Endothelial cell of umbilical vein (primary cell): ENCODE results near the gene TTC21B. TPM values are rescaled to one million over a fixed set of nuclear protein-coding genes. Genes with fewer than 3 reads are reported as not detected.

ENCODE experiments used
- BruUV-seq: library from RNA; stranded (reverse); fragments of 400-500 nt; replicated peaks from 2 replicates; lab custom pipeline; 2021; lab: Mats Ljungman, UMichigan
- CTCF ChIA-PET: fragments of 300-600, 350-600 bp; sonication (Branson Sonifier 250); formaldehyde crosslinking; loops from one replicate; lab custom pipeline; 2021; ENCODE audit warnings: antibody characterized with exemption, inconsistent platforms; lab: Charles Lee
- POLR2A ChIA-PET: fragments of 300-600, 350-600 bp; sonication (Branson Sonifier 250); formaldehyde crosslinking; loops from one replicate; lab custom pipeline; 2021; ENCODE audit warnings: antibody characterized with exemption, inconsistent platforms; lab: Charles Lee
- DNase-seq: peaks from one replicate; pipeline ENCODE4 v3.0.0-alpha.2; 2011; ENCODE audit warnings: low read depth, low spot score
- FAIRE-seq: peaks from 2 replicates; lab custom pipeline; 2011; peaks lifted over from hg19 to GRCh38; lab: Jason Lieb, UNC
- H2AFZ ChIP-seq: 2 replicates; pipeline ENCODE4 v1.6.0; 2012; ENCODE audit warnings: low read depth, low read length, control low read depth, inconsistent platforms
- H3K27ac ChIP-seq: 2 replicates; pipeline ENCODE4 v1.5.1; 2011; ENCODE audit warnings: low read depth, mild to moderate bottlenecking, control low read depth, low read length, moderate library complexity; ENCODE audit not compliant: insufficient read depth
- H3K27me3 ChIP-seq, 2 experiments: 2 replicates each; pipeline versions ENCODE4 v1.6.0 to v1.6.1; 2011; ENCODE audit warnings: low read length in 2 of 2, mixed read lengths in 1 of 2; ENCODE audit not compliant: control insufficient read depth in 2 of 2, insufficient read depth in 2 of 2
- H3K36me3 ChIP-seq, 2 experiments: 2 replicates in 1 of 2; 3 replicates in 1 of 2; pipeline ENCODE4 v1.5.1; 2011; ENCODE audit warnings: low read length in 2 of 2, mild to moderate bottlenecking in 1 of 2, moderate library complexity in 1 of 2; ENCODE audit not compliant: control insufficient read depth in 2 of 2, insufficient read depth in 2 of 2; ENCODE audit errors: extremely low read depth in 1 of 2
- H3K4me1 ChIP-seq: 3 replicates; pipeline ENCODE4 v1.5.1; 2011; ENCODE audit warnings: mild to moderate bottlenecking, low read length; ENCODE audit not compliant: control insufficient read depth, insufficient read depth; ENCODE audit errors: extremely low read depth
- H3K4me2 ChIP-seq: 2 replicates; pipeline ENCODE4 v1.6.1; 2011; ENCODE audit warnings: low read length, control low read depth, mixed read lengths; ENCODE audit not compliant: insufficient read depth
- H3K4me3 ChIP-seq, 3 experiments: fragments of 200-600 bp in 1 of 3; sonication (generic), shearing (Covaris generic) in 1 of 3; replicated peaks in 1 of 3; 2 replicates each; pipeline ENCODE4 v1.5.1; 2011 to 2016; ENCODE audit warnings: control low read depth in 3 of 3, low read length in 3 of 3, mild to moderate bottlenecking in 2 of 3, inconsistent platforms in 1 of 3, low read depth in 1 of 3, moderate library complexity in 1 of 3; ENCODE audit not compliant: insufficient read depth in 1 of 3
- H3K79me2 ChIP-seq: 2 replicates; pipeline ENCODE4 v1.6.0; 2012; ENCODE audit warnings: low read length, inconsistent platforms; ENCODE audit not compliant: control insufficient read depth, insufficient read depth
- H3K9ac ChIP-seq: replicated peaks from 2 replicates; pipeline ENCODE3; 2011; ENCODE audit warnings: low read length, control low read depth; ENCODE audit not compliant: insufficient read depth; ENCODE audit errors: extremely low read depth
- H3K9me1 ChIP-seq: replicated peaks from 3 replicates; pipeline ENCODE4 v1.6.0; 2011; ENCODE audit warnings: mild to moderate bottlenecking, low read length; ENCODE audit not compliant: control insufficient read depth, insufficient read depth; ENCODE audit errors: extremely low read depth
- H3K9me3 ChIP-seq: replicated peaks from 2 replicates; pipeline ENCODE4 v1.5.1; 2012; ENCODE audit warnings: low read length, inconsistent platforms; ENCODE audit not compliant: control insufficient read depth, insufficient read depth
- H4K20me1 ChIP-seq: replicated peaks from 2 replicates; pipeline ENCODE3; 2011; ENCODE audit warnings: mild to moderate bottlenecking, low read length; ENCODE audit not compliant: control insufficient read depth, insufficient read depth; ENCODE audit errors: extremely low read depth
- EZH2 ChIP-seq: IDR thresholded peaks from 2 replicates; pipeline ENCODE4 v1.6.1; 2012; ENCODE audit warnings: borderline replicate concordance, low read depth, mild to moderate bottlenecking, moderate library complexity, low read length, inconsistent platforms; ENCODE audit not compliant: severe bottlenecking
- FOS ChIP-seq: IDR thresholded peaks from 2 replicates; pipeline ENCODE4 v1.6.1; 2011; ENCODE audit warnings: mild to moderate bottlenecking, low read length, moderate library complexity, borderline replicate concordance; ENCODE audit not compliant: insufficient read depth
- GATA2 ChIP-seq: IDR thresholded peaks from 2 replicates; pipeline ENCODE4 v1.7.0; 2011; ENCODE audit warnings: low read depth, mild to moderate bottlenecking, moderate library complexity, mixed read lengths, low read length; ENCODE audit not compliant: insufficient read length, insufficient read depth
- JUN ChIP-seq: IDR thresholded peaks from 2 replicates; pipeline ENCODE4 v1.6.1; 2011; ENCODE audit warnings: borderline replicate concordance, low read depth; ENCODE audit not compliant: insufficient read length, insufficient read depth
- MYC ChIP-seq: IDR thresholded peaks from one replicate; pipeline ENCODE4 v1.6.1; 2011; ENCODE audit warnings: mild to moderate bottlenecking, low read depth, low read length
- POLR2A ChIP-seq: IDR thresholded peaks from 2 replicates; pipeline ENCODE4 v1.6.1; 2012; ENCODE audit warnings: low read depth, mild to moderate bottlenecking, control low read depth, low read length
- POLR2AphosphoS5 ChIP-seq: IDR thresholded peaks from 2 replicates; pipeline ENCODE4 v1.6.1; 2012; ENCODE audit warnings: low read depth, mild to moderate bottlenecking, control low read depth, low read length, moderate library complexity; ENCODE audit not compliant: insufficient read depth
- dilution Hi-C: fragments of 300-500 bp; cut with MboI; formaldehyde crosslinking; loops from one replicate; pipeline ENCODE4 v1.15.0; 2019; ENCODE audit warnings: low sequenced_read_pairs; ENCODE audit not compliant: extremely low pct_ligation_motif_present
- intact Hi-C: fragments of 100-400 bp; cut with micrococcal nuclease; formaldehyde crosslinking; loops from one replicate; pipeline ENCODE4 v1.10.0; 2022
- polyA plus RNA-seq, 4 experiments: library from polyadenylated mRNA; depleted of rRNA in 3 of 4; stranded (reverse) in 3 of 4; unstranded in 1 of 4; fragments of >200 nt; gene quantifications; 2 replicates each; pipeline versions ENCODE4 v1.2.1 to v1.2.3, GENCODE V29; 2011 to 2012; ENCODE audit warnings: missing spikeins in 1 of 4
- total RNA-seq: library from RNA; stranded (reverse); gene quantifications from 2 replicates; pipeline ENCODE4 v1.2.3, GENCODE V29; 2021
- TF ChIP-seq, protein P1 (sequence below): IDR thresholded peaks from 2 replicates; pipeline ENCODE4 v1.6.1; 2011; ENCODE audit not compliant: insufficient read depth, insufficient read length
- TF ChIP-seq, protein P2 (sequence below), 2 donors: IDR thresholded peaks; 1 replicate in 1 of 2; 2 replicates in 1 of 2; pipeline ENCODE4 v1.5.1; 2011; ENCODE audit warnings: low read length in 2 of 2, mild to moderate bottlenecking in 2 of 2, moderate library complexity in 2 of 2, control low read depth in 1 of 2, inconsistent platforms in 1 of 2, low read depth in 1 of 2; ENCODE audit not compliant: insufficient read depth in 1 of 2; ENCODE audit errors: extremely low read depth in 1 of 2

The TTC21B gene
- total and polyA plus RNA-seq, 2 donors (not counting 3 experiments of a cell fraction or from before 2014, with no cell fraction given): 8.0 to 21.9 TPM

DNA sequence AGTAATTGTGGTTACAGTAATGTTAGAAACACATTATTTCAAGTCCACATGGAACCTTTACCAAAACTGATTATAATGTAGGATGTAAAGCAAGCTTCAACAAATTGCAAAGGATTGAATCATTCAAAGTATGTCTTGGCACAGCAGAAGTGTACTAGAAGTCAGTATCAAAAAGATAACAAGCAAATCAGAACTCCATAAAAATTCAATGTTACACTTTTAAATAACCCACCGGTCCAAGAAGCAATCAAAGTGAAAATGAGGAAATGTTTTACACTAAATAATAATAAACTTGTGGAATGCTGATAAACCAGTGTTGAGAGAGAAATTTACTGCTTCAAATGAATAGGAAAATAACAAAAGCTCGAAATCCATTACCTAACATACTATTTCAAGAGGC, 47.7 kb downstream of the TTC21B start:
- Histone ChIP-seq H3K27ac (peak overlapping the region; percentile 7), H3K9ac (no peak overlapping the region), H2AFZ (no peak overlapping the region), H3K4me2 (peak overlapping the region; percentile 62), H3K4me3 (no peak overlapping the region), H3K9me3 (no peaks in the 10 kb centered on the region), H4K20me1 (no peaks in the 10 kb centered on the region), H3K27me3 (no peaks in the 10 kb centered on the region), H3K79me2 (no peaks in the 10 kb centered on the region), H3K36me3 (peaks cover 0 to 2% of the 10 kb centered on the region in 2 experiments), H3K4me1 (peaks cover 36% of the 10 kb centered on the region), H3K9me1 (peaks cover 2% of the 10 kb centered on the region)
- POLR2A ChIA-PET: no interaction called here
- TF ChIP-seq EZH2 (no peak), GATA2 (no peak), POLR2AphosphoS5 (no peak), MYC (no peak), FOS (no peak), JUN (no peak), POLR2A (no peak)
- TF ChIP-seq, protein P1, sequence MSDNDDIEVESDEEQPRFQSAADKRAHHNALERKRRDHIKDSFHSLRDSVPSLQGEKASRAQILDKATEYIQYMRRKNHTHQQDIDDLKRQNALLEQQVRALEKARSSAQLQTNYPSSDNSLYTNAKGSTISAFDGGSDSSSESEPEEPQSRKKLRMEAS: no peak
- TF ChIP-seq, protein P2, sequence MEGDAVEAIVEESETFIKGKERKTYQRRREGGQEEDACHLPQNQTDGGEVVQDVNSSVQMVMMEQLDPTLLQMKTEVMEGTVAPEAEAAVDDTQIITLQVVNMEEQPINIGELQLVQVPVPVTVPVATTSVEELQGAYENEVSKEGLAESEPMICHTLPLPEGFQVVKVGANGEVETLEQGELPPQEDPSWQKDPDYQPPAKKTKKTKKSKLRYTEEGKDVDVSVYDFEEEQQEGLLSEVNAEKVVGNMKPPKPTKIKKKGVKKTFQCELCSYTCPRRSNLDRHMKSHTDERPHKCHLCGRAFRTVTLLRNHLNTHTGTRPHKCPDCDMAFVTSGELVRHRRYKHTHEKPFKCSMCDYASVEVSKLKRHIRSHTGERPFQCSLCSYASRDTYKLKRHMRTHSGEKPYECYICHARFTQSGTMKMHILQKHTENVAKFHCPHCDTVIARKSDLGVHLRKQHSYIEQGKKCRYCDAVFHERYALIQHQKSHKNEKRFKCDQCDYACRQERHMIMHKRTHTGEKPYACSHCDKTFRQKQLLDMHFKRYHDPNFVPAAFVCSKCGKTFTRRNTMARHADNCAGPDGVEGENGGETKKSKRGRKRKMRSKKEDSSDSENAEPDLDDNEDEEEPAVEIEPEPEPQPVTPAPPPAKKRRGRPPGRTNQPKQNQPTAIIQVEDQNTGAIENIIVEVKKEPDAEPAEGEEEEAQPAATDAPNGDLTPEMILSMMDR (IDR thresholded peaks at IDR 0.05; ENCODE audit: extremely low read depth in 1 of 2, insufficient read depth in 1 of 2, low read depth in 1 of 2, low read length in 2 of 2): no peak
- dilution Hi-C loops: no loop called here
- intact Hi-C loops: no loop called here
- peak; percentile 75 for DNase-seq
- BruUV-seq: no TSS peak
- CTCF ChIA-PET: interaction anchor here (0.7 to 2.2 kb wide), 3 partner anchors 31 to 368 kb away, joined by 3 to 10 read pairs (median 6); partner anchors contain the start of gene SCN1A
- FAIRE-seq: peak; percentile 73
